Measurements from ENCODE around the gene RBFOX2.

RBFOX2 gene

DNA sequence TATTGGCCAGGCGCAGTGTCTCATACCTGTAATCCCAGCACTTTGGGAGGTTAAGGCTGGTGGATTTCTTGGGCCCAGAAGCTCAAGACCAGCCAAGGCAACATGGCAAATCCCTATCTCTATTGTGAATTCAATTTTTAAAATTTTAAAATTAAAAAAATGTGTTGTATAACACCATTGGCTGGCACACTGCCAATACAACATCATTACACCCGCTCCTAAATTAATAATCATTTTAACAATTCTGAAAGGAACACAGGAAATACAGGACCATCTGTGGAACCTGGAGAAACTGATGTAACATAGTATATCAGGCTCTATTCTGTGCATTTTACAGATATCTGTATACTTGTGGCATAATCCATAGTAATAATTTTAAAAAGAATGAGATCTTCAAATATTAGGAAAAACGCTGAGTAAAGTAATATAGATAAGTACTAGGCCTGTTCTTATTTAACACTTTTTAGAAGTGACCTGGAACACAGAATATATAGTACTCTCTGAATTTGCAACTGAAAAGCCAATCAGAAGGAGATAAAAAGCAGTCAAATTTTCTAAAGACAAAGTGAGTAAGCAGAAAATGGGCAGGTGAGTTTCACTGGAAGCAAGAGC, 186.6 kb downstream of the RBFOX2 start:
- DNase-seq: no peak
- no peaks in the 10 kb centered on the region for H3K9me3 ChIP-seq
- no peaks in the 10 kb centered on the region for H3K27me3 ChIP-seq
- peaks cover 0 to 46% (median 13%) of the 10 kb centered on the region in 4 donors for H3K4me1 ChIP-seq
- H3K36me3 ChIP-seq: no peaks in the 10 kb centered on the region
- H3K4me3 ChIP-seq: no peak overlapping the region
- TF ChIP-seq, protein P1, sequence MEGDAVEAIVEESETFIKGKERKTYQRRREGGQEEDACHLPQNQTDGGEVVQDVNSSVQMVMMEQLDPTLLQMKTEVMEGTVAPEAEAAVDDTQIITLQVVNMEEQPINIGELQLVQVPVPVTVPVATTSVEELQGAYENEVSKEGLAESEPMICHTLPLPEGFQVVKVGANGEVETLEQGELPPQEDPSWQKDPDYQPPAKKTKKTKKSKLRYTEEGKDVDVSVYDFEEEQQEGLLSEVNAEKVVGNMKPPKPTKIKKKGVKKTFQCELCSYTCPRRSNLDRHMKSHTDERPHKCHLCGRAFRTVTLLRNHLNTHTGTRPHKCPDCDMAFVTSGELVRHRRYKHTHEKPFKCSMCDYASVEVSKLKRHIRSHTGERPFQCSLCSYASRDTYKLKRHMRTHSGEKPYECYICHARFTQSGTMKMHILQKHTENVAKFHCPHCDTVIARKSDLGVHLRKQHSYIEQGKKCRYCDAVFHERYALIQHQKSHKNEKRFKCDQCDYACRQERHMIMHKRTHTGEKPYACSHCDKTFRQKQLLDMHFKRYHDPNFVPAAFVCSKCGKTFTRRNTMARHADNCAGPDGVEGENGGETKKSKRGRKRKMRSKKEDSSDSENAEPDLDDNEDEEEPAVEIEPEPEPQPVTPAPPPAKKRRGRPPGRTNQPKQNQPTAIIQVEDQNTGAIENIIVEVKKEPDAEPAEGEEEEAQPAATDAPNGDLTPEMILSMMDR (IDR thresholded peaks at IDR 0.05): no peak
- H3K27ac ChIP-seq: no peak overlapping the region
- intact Hi-C loops (cut with DNase I; ENCODE audit: low total_unique reads): loop anchor here (10.0 kb wide), 1 partner anchor 53 kb away; no protein-coding TSS in a partner anchor

DNA sequence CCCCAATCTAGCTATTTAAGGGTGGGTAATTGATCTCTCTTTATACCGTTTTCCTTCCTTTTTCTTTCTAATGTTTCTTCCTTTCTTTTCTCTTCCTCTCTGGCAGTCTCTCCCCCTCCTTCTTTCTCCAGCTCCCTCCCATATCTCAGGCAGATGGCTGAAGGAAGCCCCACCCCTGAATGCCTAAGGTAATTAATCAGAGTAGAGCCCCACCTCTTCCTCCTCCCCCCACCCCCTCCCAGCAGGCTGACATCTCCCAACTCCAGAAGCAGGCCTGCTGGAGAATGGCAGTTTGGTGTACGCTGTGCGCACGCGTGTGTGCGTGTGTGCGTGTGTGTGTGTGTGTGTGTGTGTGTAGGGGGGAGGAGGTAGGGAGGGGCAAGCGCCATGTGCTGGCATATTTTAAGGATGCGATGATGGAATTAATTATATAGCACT, 188.3 kb downstream of the RBFOX2 start:
- Histone ChIP-seq H3K9me3 (no peaks in the 10 kb centered on the region), H3K4me1 (peaks cover 0 to 63% (median 26%) of the 10 kb centered on the region in 4 donors), H3K4me3 (peak overlapping the region; percentile 48 to 57), H3K27ac (peak overlapping the region; percentile 64 to 66), H3K36me3 (no peaks in the 10 kb centered on the region), H3K27me3 (no peaks in the 10 kb centered on the region)
- DNase-seq: peak; percentile 83 to 90
- TF ChIP-seq, protein P1 (IDR thresholded peaks at IDR 0.05): no peak
- intact Hi-C loops (cut with DNase I; ENCODE audit: low total_unique reads): loop anchor here (10.0 kb wide), 1 partner anchor 54 kb away; no protein-coding TSS in a partner anchor

GRCh38 chr22:35839841-35840301, 188.8 kb downstream of the RBFOX2 start:
- no peaks in the 10 kb centered on the region for H3K36me3 ChIP-seq

GRCh38 chr22:35838855-35839576, 189.6 kb downstream of the RBFOX2 start:
- Histone ChIP-seq H3K36me3 (no peaks in the 10 kb centered on the region), H3K4me3 (peak overlapping the region; percentile 48 to 57), H3K9me3 (no peaks in the 10 kb centered on the region), H3K4me1 (peaks cover 0 to 76% (median 29%) of the 10 kb centered on the region in 4 donors), H3K27me3 (no peaks in the 10 kb centered on the region), H3K27ac (peak overlapping the region; percentile 64 to 66)
- TF ChIP-seq, protein P1 (IDR thresholded peaks at IDR 0.05): peak; percentile 27 to 40
- peak; percentile 69 to 73 for DNase-seq
- intact Hi-C loops (cut with DNase I; ENCODE audit: low total_unique reads): loop anchor here (10.0 kb wide), 1 partner anchor 54 kb away; no protein-coding TSS in a partner anchor

More at GRCh38 chr22:35839841-35840301, 188.8 kb downstream of the RBFOX2 start:
- no peak for DNase-seq
- peaks cover 0 to 68% (median 28%) of the 10 kb centered on the region in 4 donors for H3K4me1 ChIP-seq
- intact Hi-C loops (cut with DNase I; ENCODE audit: low total_unique reads): loop anchor here (10.0 kb wide), 2 partner anchors 55 kb away; no protein-coding TSS in a partner anchor
- H3K4me3 ChIP-seq: peak overlapping the region; percentile 48 to 57
- H3K27me3 ChIP-seq: no peaks in the 10 kb centered on the region
- peak overlapping the region; percentile 64 to 66 for H3K27ac ChIP-seq
- no peaks in the 10 kb centered on the region for H3K9me3 ChIP-seq
- TF ChIP-seq, protein P1 (IDR thresholded peaks at IDR 0.05): no peak

DNA sequence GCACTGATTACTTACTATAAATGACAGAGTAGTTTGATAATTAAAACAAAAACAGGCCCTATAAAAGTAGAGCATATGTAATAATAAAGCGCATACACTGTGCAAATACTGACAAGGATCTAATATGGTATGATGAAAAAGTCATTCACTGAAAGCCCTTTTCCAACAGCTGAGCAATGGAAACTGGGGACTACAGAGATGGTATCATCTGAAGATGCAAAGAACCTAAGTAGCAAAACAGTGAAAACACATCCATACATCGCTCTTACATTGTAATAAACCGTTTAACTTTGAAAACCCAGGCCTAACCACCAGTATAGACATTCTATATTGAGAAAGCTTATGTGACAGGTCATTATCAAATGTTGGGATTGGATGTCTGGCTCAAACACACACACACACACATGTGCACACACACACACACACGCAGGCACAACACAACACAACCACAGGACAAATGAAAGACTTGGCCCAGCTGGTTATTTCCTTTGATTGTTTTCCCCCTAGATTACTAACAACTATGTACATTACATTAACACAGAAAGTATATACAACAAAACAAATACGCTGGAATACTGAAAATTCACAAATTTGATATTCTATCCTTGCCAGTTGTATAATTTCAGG, 191.4 kb downstream of the RBFOX2 start:
- TF ChIP-seq, protein P1 (IDR thresholded peaks at IDR 0.05): no peak
- H3K36me3 ChIP-seq: no peaks in the 10 kb centered on the region
- H3K4me1 ChIP-seq: peaks cover 0 to 69% (median 30%) of the 10 kb centered on the region in 4 donors
- no peak for DNase-seq
- H3K27ac ChIP-seq: no peak overlapping the region
- H3K9me3 ChIP-seq: no peaks in the 10 kb centered on the region
- intact Hi-C loops (cut with DNase I; ENCODE audit: low total_unique reads): loop anchor here (10.0 kb wide), 1 partner anchor 52 kb away; no protein-coding TSS in a partner anchor
- H3K27me3 ChIP-seq: no peaks in the 10 kb centered on the region
- no peak overlapping the region for H3K4me3 ChIP-seq
